GM12878 (cell line): Measurements from ENCODE around the gene CRYBA2. TPM values are rescaled to one million over a fixed set of nuclear protein-coding genes. Genes with fewer than 3 reads are reported as not detected.

Experiments used
- ATAC-seq: fragments of 200-7000 bp; cut with Tn5 transposase; 3 replicates; pipeline ENCODE4 v1.9.1; 2020; ENCODE audit warnings: mild to moderate bottlenecking, moderate library complexity
- BruUV-seq: library from RNA; stranded (reverse); fragments of 400-500 nt; replicated peaks from 2 replicates; lab custom pipeline; 2021; lab: Mats Ljungman, UMichigan
- CTCF ChIA-PET: fragments of 300-600 bp; sonication (Branson Sonifier 250); formaldehyde crosslinking; extraction: SDS; loops from one replicate; lab custom pipeline; 2021; ENCODE audit warnings: inconsistent platforms; lab: Yijun Ruan, JAX
- POLR2A ChIA-PET: fragments of 350-600 bp; formaldehyde crosslinking; extraction: SDS; loops from one replicate; lab custom pipeline; 2021; ENCODE audit warnings: inconsistent platforms; lab: Charles Lee
- RAD21 ChIA-PET: fragments of 300-600 bp; sonication (Branson Sonifier 250); formaldehyde crosslinking; loops from one replicate; lab custom pipeline; 2023; ENCODE audit warnings: antibody characterized with exemption; ENCODE audit not compliant: unreplicated experiment; lab: Charles Lee
- SMC1A ChIA-PET: fragments of 300-600 bp; sonication (Branson Sonifier 250); formaldehyde crosslinking; loops from one replicate; lab custom pipeline; 2023; ENCODE audit not compliant: unreplicated experiment, uncharacterized antibody; lab: Charles Lee
- DNase-seq: peaks from one replicate; pipeline ENCODE4 v3.0.0-alpha.2; 2011; ENCODE audit warnings: low read depth, low spot score
- FAIRE-seq: peaks from 3 replicates; lab custom pipeline; 2011; peaks lifted over from hg19 to GRCh38; lab: Jason Lieb, UNC
- H2AFZ ChIP-seq: 2 replicates; pipeline ENCODE4 v1.6.0; 2011; ENCODE audit warnings: low read depth, low read length, control low read depth; ENCODE audit not compliant: control insufficient read depth
- H3K27ac ChIP-seq: 2 replicates; pipeline ENCODE4 v1.5.1; 2011; ENCODE audit warnings: control low read depth; ENCODE audit not compliant: control insufficient read depth, insufficient read depth
- H3K27me3 ChIP-seq, 2 experiments: replicated peaks in 1 of 2; 2 replicates each; pipeline versions ENCODE4 v1.6.0 to v1.6.1; 2011; ENCODE audit warnings: low read length in 1 of 2; ENCODE audit not compliant: control insufficient read depth in 2 of 2, insufficient read depth in 2 of 2
- H3K36me3 ChIP-seq, 2 experiments: 2 replicates each; pipeline ENCODE4 v1.5.1; 2011; ENCODE audit warnings: low read length in 1 of 2; ENCODE audit not compliant: control insufficient read depth in 2 of 2, insufficient read depth in 2 of 2
- H3K4me1 ChIP-seq: 2 replicates; pipeline ENCODE4 v1.6.1; 2011; ENCODE audit warnings: mild to moderate bottlenecking, low read length, moderate library complexity, mixed read lengths; ENCODE audit not compliant: control insufficient read depth, insufficient read depth
- H3K4me2 ChIP-seq: 2 replicates; pipeline ENCODE4 v1.6.0; 2011; ENCODE audit warnings: control low read depth; ENCODE audit not compliant: control insufficient read depth, insufficient read depth
- H3K4me3 ChIP-seq: fragments of 200-600 bp; sonication (generic); 2 replicates; pipeline ENCODE4 v1.5.1; 2016
- H3K79me2 ChIP-seq: 2 replicates; pipeline ENCODE4 v1.6.0; 2011; ENCODE audit warnings: low read length; ENCODE audit not compliant: control insufficient read depth, insufficient read depth
- H3K9ac ChIP-seq: 2 replicates; pipeline ENCODE4 v1.8.0; 2011; ENCODE audit warnings: low read length, control low read depth, mixed read lengths; ENCODE audit not compliant: control insufficient read depth, insufficient read depth
- H3K9me3 ChIP-seq: replicated peaks from 3 replicates; pipeline ENCODE4 v1.5.1; 2011; ENCODE audit warnings: mild to moderate bottlenecking, low read length; ENCODE audit not compliant: control insufficient read depth, insufficient read depth
- H4K20me1 ChIP-seq: 2 replicates; pipeline ENCODE4 v1.6.0; 2011; ENCODE audit not compliant: control insufficient read depth, insufficient read depth
- CBX5 ChIP-seq: sonication (generic); IDR thresholded peaks from 2 replicates; pipeline ENCODE4 v1.6.1; 2016; ENCODE audit warnings: low read depth, moderate library complexity, mild to moderate bottlenecking, inconsistent platforms
- KDM1A ChIP-seq: fragments of 200-600 bp; sonication (generic); IDR thresholded peaks from 2 replicates; pipeline ENCODE4 v1.6.1; 2016; ENCODE audit warnings: borderline replicate concordance
- NFYB ChIP-seq: IDR thresholded peaks from 2 replicates; pipeline ENCODE4 v1.6.1; 2011; ENCODE audit warnings: low read depth, mild to moderate bottlenecking, low read length, improper control_type of control experiment, moderate library complexity; ENCODE audit not compliant: insufficient read depth
- NR2C1 ChIP-seq: fragments of 450-650 bp; IDR thresholded peaks from 2 replicates; pipeline ENCODE4 v1.6.1; 2017; ENCODE audit warnings: antibody characterized with exemption, mild to moderate bottlenecking, moderate library complexity
- SMC3 ChIP-seq: IDR thresholded peaks from 2 replicates; pipeline ENCODE4 v1.6.1; 2011; ENCODE audit warnings: low read length, improper control_type of control experiment, borderline replicate concordance
- YBX1 ChIP-seq: fragments of 450-650 bp; IDR thresholded peaks from 2 replicates; pipeline ENCODE4 v1.6.1; 2016; ENCODE audit warnings: antibody characterized with exemption
- ZZZ3 ChIP-seq: IDR thresholded peaks from 2 replicates; pipeline ENCODE4 v1.6.1; 2011; ENCODE audit warnings: low read depth; ENCODE audit not compliant: control insufficient read depth, insufficient read length
- WGBS: methylation state at CpG from one replicate; pipeline ENCODE4 v1.1.6; 2016; ENCODE audit warnings: low lambda C conversion rate; ENCODE audit not compliant: insufficient replicate concordance, insufficient coverage; ENCODE audit errors: missing lambda C conversion rate; 5-methylcytosine and 5-hydroxymethylcytosine counted together
- in situ Hi-C: fragments of 300-500 bp; cut with MboI; formaldehyde crosslinking; loops from 9 replicates; pipeline ENCODE4 v1.14.3; 2018; ENCODE audit warnings: mixed read lengths
- intact Hi-C: fragments of 100-400 bp; cut with micrococcal nuclease; formaldehyde crosslinking; loops from one replicate; pipeline ENCODE4 v1.14.2; 2022; ENCODE audit not compliant: unreplicated experiment
- polyA plus RNA-seq, 11 experiments: library from polyadenylated mRNA; depleted of rRNA in 4 of 11; unstranded in 6 of 11; stranded (reverse) in 5 of 11; fragments of >200 nt; fragmentation: Nextera tagmentation in 4 of 11; fragmentation: Illumina TruSeq in 1 of 11; extraction: Ambion mirVana in 4 of 11; extraction: Trizol in 1 of 11; gene quantifications; 1 replicate in 1 of 11; 2 replicates in 10 of 11; pipeline versions ENCODE4 v1.2.1 to v1.2.3, GENCODE V29; 2011 to 2016; ENCODE audit warnings: inconsistent platforms in 2 of 11, missing spikeins in 2 of 11, low read depth in 1 of 11
- total RNA-seq, 4 experiments: library from RNA; depleted of rRNA in 3 of 4; stranded (reverse); fragments of >200 nt in 3 of 4; fragmentation: Illumina TruSeq in 1 of 4; extraction: Trizol in 1 of 4; gene quantifications; 2 replicates each; pipeline versions ENCODE4 v1.2.1 to v1.2.3, GENCODE V29; 2013 to 2021

The CRYBA2 gene
- total and polyA plus RNA-seq, 10 of the 15 experiments (the other 5 are each of a cell fraction or from before 2014, with no cell fraction given): not detected

DNA sequence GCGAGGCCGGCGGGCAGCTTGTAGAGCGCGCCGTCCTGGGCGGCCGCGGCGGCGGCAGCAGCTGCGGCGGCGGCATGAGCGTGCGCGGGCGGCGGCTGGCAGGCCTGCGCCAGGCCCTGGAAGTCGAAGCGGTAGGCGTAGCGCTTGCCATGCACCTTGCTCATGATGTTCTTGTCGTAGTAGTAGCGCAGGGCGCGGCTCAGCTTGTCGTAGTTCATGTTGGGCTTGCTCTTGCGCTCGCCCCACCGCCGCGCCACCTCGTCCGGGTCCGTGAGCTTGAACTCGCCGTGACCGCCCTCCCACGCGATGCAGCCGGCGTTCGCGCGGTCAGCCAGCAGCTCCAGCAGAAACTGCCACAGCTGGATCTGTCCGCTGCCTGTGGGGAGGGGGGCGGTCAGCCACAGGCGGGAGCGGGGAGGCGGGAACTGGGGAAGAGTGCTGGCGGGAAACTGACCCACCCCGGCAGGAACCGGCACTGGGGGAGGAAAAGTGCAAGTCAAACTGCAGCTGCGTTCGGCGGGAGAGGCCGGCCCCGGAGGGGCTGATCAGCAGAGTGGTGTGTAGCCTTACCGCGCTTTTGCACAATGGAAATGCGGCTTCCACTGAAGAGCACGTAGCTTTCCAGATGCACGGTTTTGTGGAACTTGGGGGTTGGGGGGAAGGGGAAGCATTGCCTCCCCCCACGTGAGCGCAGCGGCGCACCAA is 11.2 kb downstream of the CRYBA2 start:
- FAIRE-seq (no peak), ATAC-seq (no peak), DNase-seq (no peak)
- in situ Hi-C loops: no loop called here
- SMC1A ChIA-PET: interaction anchor here (0.9 kb wide), 1 partner anchor 130 kb away, joined by 4 read pairs; no protein-coding TSS in a partner anchor
- no peaks in the 10 kb centered on the region; the same call in 1 of the 2 replicates for H4K20me1 ChIP-seq
- no peak for TF ChIP-seq SMC3
- no peak for TF ChIP-seq NFYB
- TF ChIP-seq KDM1A: no peak
- no peak for TF ChIP-seq NR2C1
- TF ChIP-seq YBX1: no peak
- TF ChIP-seq ZZZ3: no peak
- TF ChIP-seq CBX5: no peak
- no peak overlapping the region for H3K4me3 ChIP-seq
- 14% methylated on average over 55 of the region's 69 CpGs for WGBS
- intact Hi-C loops: loop anchor here (2.0 to 5.0 kb wide), 2 partner anchors 105 to 130 kb away; no protein-coding TSS in a partner anchor
- no peak overlapping the region for H2AFZ ChIP-seq
- H3K79me2 ChIP-seq: no peaks in the 10 kb centered on the region
- H3K4me2 ChIP-seq: peak overlapping the region; percentile 25; the same call in 1 of the 2 replicates
- H3K27ac ChIP-seq: no peak overlapping the region
- POLR2A ChIA-PET: no interaction called here
- H3K9me3 ChIP-seq: no peaks in the 10 kb centered on the region
- CTCF ChIA-PET: interaction anchor here (3.6 kb wide), 1 partner anchor 105 kb away, joined by 53 read pairs; no protein-coding TSS in a partner anchor
- no TSS peak for BruUV-seq
- H3K27me3 ChIP-seq: peaks cover 32 to 38% of the 10 kb centered on the region in 2 experiments
- no peak overlapping the region for H3K9ac ChIP-seq
- no peaks in the 10 kb centered on the region; the same call in 1 of the 2 replicates for H3K4me1 ChIP-seq
- RAD21 ChIA-PET: interaction anchor here (0.6 kb wide), 1 partner anchor 90 kb away, joined by 3 read pairs; no protein-coding TSS in a partner anchor
- H3K36me3 ChIP-seq: no peaks in the 10 kb centered on the region
